Heart left ventricle (tissue), 16 donors: ENCODE results near the gene SIRT6. TPM values are rescaled to one million over a fixed set of nuclear protein-coding genes. Genes with fewer than 3 reads are reported as not detected.
A peak's percentile ranks its signal among the peaks of the same experiment; 100 is the strongest.
"Not testable (repeated sequence)": the region's sequence is repeated elsewhere in the genome, so short reads cannot be mapped to it uniquely, and the experiment has no call there.

Source experiments
- ATAC-seq, 4 donors: fragments of 200-7000 bp; cut with Tn5 transposase; one replicate each; pipeline ENCODE4 v1.9.1; 2020 to 2022; ENCODE audit warnings: moderate library complexity in 4 of 4, mild to moderate bottlenecking in 3 of 4, moderate number of reproducible peaks in 1 of 4
- DNase-seq, 5 donors: peaks; one replicate each; pipeline ENCODE4 v3.0.0-alpha.2; 2020
- H3K27ac ChIP-seq, 12 donors: fragments of 200-600 bp; sonication (generic) in 4 of 12; one replicate each; pipeline versions ENCODE4 v1.5.0 to v1.8.0; 2016 to 2022; ENCODE audit warnings: mild to moderate bottlenecking in 2 of 12
- H3K27me3 ChIP-seq, 9 donors: fragments of 200-600 bp; sonication (generic) in 2 of 9; one replicate each; pipeline versions ENCODE4 v1.5.1 to v1.8.0; 2016 to 2022; ENCODE audit warnings: mild to moderate bottlenecking in 3 of 9
- H3K36me3 ChIP-seq, 9 donors: fragments of 200-600 bp; sonication (generic) in 2 of 9; one replicate each; pipeline versions ENCODE4 v1.5.0 to v1.8.0; 2018 to 2022; ENCODE audit warnings: mild to moderate bottlenecking in 2 of 9
- H3K4me1 ChIP-seq, 12 donors: fragments of 200-600 bp; sonication (generic) in 4 of 12; one replicate each; pipeline versions ENCODE4 v1.5.0 to v1.8.0; 2016 to 2022; ENCODE audit warnings: mild to moderate bottlenecking in 3 of 12
- H3K4me3 ChIP-seq, 12 donors: fragments of 200-600 bp; sonication (generic) in 4 of 12; one replicate each; pipeline versions ENCODE4 v1.5.0 to v1.8.0; 2017 to 2022; ENCODE audit warnings: mild to moderate bottlenecking in 9 of 12, moderate library complexity in 4 of 12
- H3K9me3 ChIP-seq, 12 donors: fragments of 200-600 bp; sonication (generic) in 4 of 12; one replicate each; pipeline versions ENCODE4 v1.5.0 to v1.8.0; 2016 to 2022; ENCODE audit warnings: mild to moderate bottlenecking in 1 of 12
- CTCF ChIP-seq, 12 donors: fragments of 200-600 bp; sonication (generic) in 4 of 12; IDR thresholded peaks; one replicate each; pipeline versions ENCODE4 v1.5.0 to v1.8.0; 2018 to 2022; ENCODE audit warnings: antibody characterized with exemption in 12 of 12, mild to moderate bottlenecking in 5 of 12
- POLR2A ChIP-seq, 2 donors: fragments of 450-650 bp; IDR thresholded peaks; one replicate each; pipeline ENCODE4 v1.6.1; 2017; ENCODE audit warnings: antibody characterized with exemption in 2 of 2, mild to moderate bottlenecking in 2 of 2, moderate library complexity in 2 of 2
- WGBS, 4 donors: extraction: QIAGEN DNeasy Blood & Tissue Kit in 2 of 4; methylation state at CpG; one replicate each; pipeline versions ENCODE4 v1.1.5 to v1.1.7; 2013 to 2018; 5-methylcytosine and 5-hydroxymethylcytosine counted together
- intact Hi-C, 10 donors: fragments of 100-400 bp; cut with DNase I; formaldehyde crosslinking; loops; one replicate each; pipeline versions ENCODE4 v1.11.1 to v1.14.2; 2022
- polyA plus RNA-seq, 2 donors: library from polyadenylated mRNA; stranded (reverse); fragments of 200-250 nt; gene quantifications; one replicate each; pipeline ENCODE4 v1.2.3, GENCODE V29; 2013
- total RNA-seq, 9 donors: library from RNA; depleted of rRNA in 2 of 9; stranded (reverse); fragments of >200 nt in 2 of 9; fragmentation: NEBNext Ultra II Directional in 3 of 9; extraction: Animal tissue kit (Norgen Biotek cat#: 25700) in 3 of 9; gene quantifications; one replicate each; pipeline versions ENCODE4 v1.1.0 to v1.2.4, GENCODE V29; 2016 to 2023
- donor health status: ischemic (EF 13 %, LVEDD 7.1; RV severe dilation, severe dysfunction).
- donor health status: healthy with polysubstance abuse.
- donor health status: DM: no; HTN: yes; CAD: no.
- donor health status: DM: no; HTN: no; CAD: no.
- donor health status: ischemic (EF 25% LVEDD 6.9; RV normal size, moderate dysfunction).
- donor health status: ischemic (EF 25% LVEDD 5.7; RV mildly dilated, moderate dysfunction).
- donor health status: healthy.
- donor health status: DM: yes; HTN: yes; CAD: no.
- donor health status: ischemic (EF 35%, LVEDD 5.7; RV mildly dilated, moderate dysfunction).
- donor health status: nonischemic (EF 11% LVEDD 7.7; RV severe dilation, severe dysfunction).
- donor health status: DM: yes; HTN: yes; CAD: no.
- donor health status: PGD.
- donor health status: ischemic (EF 29% LVEDD 5.4; RV normal size, mild dysfunction).
- donor health status: nonischemic (EF 23%, LVEDD 6.1; RV moderate dilation, normal function).

The SIRT6 gene
- total and polyA plus RNA-seq, 11 donors = 10.2 to 29.0 (median 13.1) TPM

DNA sequence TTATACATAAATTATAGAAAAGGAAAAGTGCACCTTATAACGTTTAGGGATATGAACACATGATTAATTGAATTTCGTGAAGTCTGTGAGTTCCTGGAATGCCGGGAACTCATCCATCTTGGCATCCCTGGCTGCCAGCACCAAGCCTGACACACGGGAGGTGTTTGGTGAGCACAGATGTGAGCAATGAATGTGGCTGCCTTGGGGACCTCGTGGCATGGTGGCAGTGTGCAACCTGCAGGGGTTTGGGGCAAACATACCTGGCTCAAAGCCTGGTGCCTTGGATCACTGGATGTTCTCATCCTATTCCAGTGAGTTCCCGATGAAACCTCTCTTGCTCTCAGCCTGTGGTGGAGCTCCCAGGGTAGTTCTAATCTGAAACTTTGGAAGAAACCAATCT, 48.0 kb downstream of the SIRT6 start:
- 29 to 48% (median 36%) methylated on average over 6 of the region's 6 CpGs for WGBS, 4 donors
- TF ChIP-seq POLR2A (IDR thresholded peaks at IDR 0.05) (no peak), CTCF (IDR thresholded peaks at IDR 0.05) (no peak)
- intact Hi-C loops = loop anchor here in 1 of 10 donors (10.0 kb wide), 1 partner anchor 140 kb away; no protein-coding TSS in a partner anchor
- no peaks in the 10 kb centered on the region for H3K27me3 ChIP-seq
- H3K9me3 ChIP-seq = no peaks in the 10 kb centered on the region
- H3K4me1 ChIP-seq = no peaks in the 10 kb centered on the region
- no peak overlapping the region for H3K4me3 ChIP-seq
- DNase-seq (no peak), ATAC-seq (no peak)
- H3K36me3 ChIP-seq = no peaks in the 10 kb centered on the region
- H3K27ac ChIP-seq = no peak overlapping the region

GRCh38 chr19:4130744-4131438, 51.5 kb downstream of the SIRT6 start:
- TF ChIP-seq CTCF (IDR thresholded peaks at IDR 0.05) (no peak), POLR2A (IDR thresholded peaks at IDR 0.05) (no peak)
- Histone ChIP-seq H3K27me3 (no peaks in the 10 kb centered on the region), H3K4me3 (no peak overlapping the region), H3K9me3 (no peaks in the 10 kb centered on the region), H3K36me3 (no peaks in the 10 kb centered on the region), H3K27ac (no peak overlapping the region), H3K4me1 (no peaks in the 10 kb centered on the region)
- no peak for ATAC-seq
- no peak for DNase-seq
- intact Hi-C loops = loop anchor here in 1 of 10 donors (10.0 kb wide), 1 partner anchor 136 kb away; no protein-coding TSS in a partner anchor
- WGBS, 4 donors = 29 to 49% (median 41%) methylated on average over 8 of the region's 8 CpGs

DNA sequence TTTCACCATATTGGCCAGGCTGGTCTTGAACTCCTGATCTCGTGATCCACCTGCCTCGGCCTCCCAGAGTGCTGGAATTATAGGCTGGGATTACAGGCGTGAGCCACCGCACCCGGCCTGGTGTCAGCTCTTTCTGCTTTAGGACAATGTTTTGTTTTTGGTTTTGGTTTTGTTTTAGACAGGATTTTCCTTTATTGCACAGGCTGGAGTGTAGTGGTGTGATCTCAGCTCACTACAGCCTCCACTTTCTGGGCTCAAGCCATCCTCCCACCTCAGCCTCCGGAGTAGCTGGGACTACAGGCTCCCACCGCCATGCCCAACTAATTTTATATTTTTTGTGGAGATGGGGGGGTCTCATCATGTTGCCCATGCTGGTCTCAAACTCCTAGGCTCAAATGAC, 53.3 kb downstream of the SIRT6 start:
- not testable (repeated sequence) for H3K4me1 ChIP-seq, H3K27ac ChIP-seq, H3K27me3 ChIP-seq, H3K9me3 ChIP-seq, DNase-seq, ATAC-seq, H3K4me3 ChIP-seq, H3K36me3 ChIP-seq
- 85 to 92% (median 91%) methylated on average over 7 of the region's 7 CpGs for WGBS, 4 donors
- intact Hi-C loops = loop anchor here in 5 of 10 donors (10.0 kb wide), 4 partner anchors 54 to 144 kb away; partner anchors contain the start of genes PIAS4 (in 2 of the 5) and EEF2 (in 1 of the 5)

DNA sequence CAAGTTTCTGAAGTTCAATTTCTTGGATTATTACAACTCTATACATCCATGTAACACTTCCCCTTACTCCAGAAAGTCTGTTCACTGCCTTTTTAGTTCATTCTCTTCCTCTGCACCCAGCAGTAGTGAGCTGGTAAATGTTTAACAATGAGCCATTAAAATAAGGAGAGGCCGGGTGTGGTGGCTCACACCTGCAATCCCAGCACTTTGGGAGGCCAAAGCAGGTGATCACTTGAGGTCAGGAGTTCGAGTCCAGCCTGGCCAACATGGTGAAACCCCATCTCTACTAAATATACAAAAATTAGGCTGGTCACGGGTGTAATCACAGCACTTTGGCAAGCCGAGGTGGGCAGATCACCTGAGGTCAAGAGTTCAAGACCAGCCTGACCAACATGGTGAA, 55.0 kb downstream of the SIRT6 start:
- H3K27me3 ChIP-seq, ATAC-seq, H3K9me3 ChIP-seq, DNase-seq, H3K36me3 ChIP-seq, H3K4me3 ChIP-seq, H3K27ac ChIP-seq: not testable (repeated sequence)
- intact Hi-C loops = loop anchor here in 5 of 10 donors (10.0 kb wide), 4 partner anchors 53 to 143 kb away; partner anchors contain the start of genes PIAS4 (in 2 of the 5) and EEF2 (in 1 of the 5)
- peaks cover 0 to 17% (median 13%) of the 10 kb centered on the region in 12 donors for H3K4me1 ChIP-seq
- WGBS, 4 donors = 88 to 93% (median 89%) methylated on average over 4 of the region's 4 CpGs

DNA sequence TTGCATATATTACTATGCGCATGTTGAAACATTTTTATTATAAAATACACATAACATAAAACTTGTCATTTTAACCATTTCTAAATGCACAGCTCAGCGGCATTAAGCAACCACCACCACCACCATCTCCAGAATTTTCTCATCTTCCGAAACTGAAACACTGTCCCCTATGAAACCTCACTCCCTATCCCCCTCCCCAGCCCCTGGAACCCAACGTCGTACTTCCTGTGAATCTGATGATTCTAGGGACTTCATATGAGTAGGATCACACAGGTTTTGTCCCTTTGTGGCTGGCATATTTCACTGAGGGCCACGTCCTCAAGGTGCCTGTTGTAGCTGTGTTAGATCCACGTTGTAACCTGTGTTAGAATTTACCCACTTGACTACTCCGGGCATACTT, 57.7 kb downstream of the SIRT6 start:
- no peak for ATAC-seq
- H3K27me3 ChIP-seq = no peaks in the 10 kb centered on the region
- peaks cover 0 to 10% (median 0%) of the 10 kb centered on the region in 9 donors for H3K36me3 ChIP-seq
- H3K27ac ChIP-seq = peak overlapping the region in 7 of 12 donors; percentile 31 to 84 (median 74)
- peak overlapping the region in 10 of 12 donors; percentile 65 to 95 (median 80) for H3K4me3 ChIP-seq
- peaks cover 0 to 33% (median 16%) of the 10 kb centered on the region in 12 donors for H3K4me1 ChIP-seq
- intact Hi-C loops = loop anchor here in 7 of 10 donors (1.0 to 10.0 kb wide), 6 partner anchors 47 to 140 kb away; partner anchors contain the start of genes EEF2 (in 2 of the 7) and PIAS4 (in 2 of the 7)
- DNase-seq = no peak
- no peaks in the 10 kb centered on the region for H3K9me3 ChIP-seq
- WGBS, 4 donors = 53 to 57% (median 54%) methylated on average over 8 of the region's 8 CpGs
- TF ChIP-seq POLR2A (IDR thresholded peaks at IDR 0.05) (no peak), CTCF (IDR thresholded peaks at IDR 0.05) (no peak)
